Neural progenitor cell (in vitro differentiated cells): ENCODE results near the gene STN1. TPM values are rescaled to one million over a fixed set of nuclear protein-coding genes. Genes with fewer than 3 reads are reported as not detected.

Experiments
- DNase-seq: peaks from one replicate; pipeline ENCODE4 v3.0.0-alpha.2; 2016; ENCODE audit warnings: low spot score
- H2AFZ ChIP-seq: fragments of 200-600 bp; sonication (generic); replicated peaks from 2 replicates; pipeline ENCODE4 v1.6.1; 2016; ENCODE audit warnings: antibody characterized with exemption
- H3F3A ChIP-seq: fragments of 200-600 bp; sonication (generic); 2 replicates; pipeline ENCODE4 v1.6.1; 2016; ENCODE audit warnings: antibody characterized with exemption, low read depth
- H3K27ac ChIP-seq: fragments of 200-600 bp; sonication (generic); 2 replicates; pipeline ENCODE4 v1.5.1; 2016; ENCODE audit warnings: mild to moderate bottlenecking
- H3K27me3 ChIP-seq: fragments of 200-600 bp; sonication (generic); 2 replicates; pipeline ENCODE4 v1.6.1; 2016; ENCODE audit warnings: mild to moderate bottlenecking, moderate library complexity
- H3K36me3 ChIP-seq: fragments of 200-600 bp; sonication (generic); 2 replicates; pipeline ENCODE4 v1.5.1; 2016
- H3K4me1 ChIP-seq: fragments of 200-600 bp; sonication (generic); 2 replicates; pipeline ENCODE4 v1.6.1; 2016; ENCODE audit warnings: mixed run types
- H3K4me2 ChIP-seq: fragments of 200-600 bp; sonication (generic); 2 replicates; pipeline ENCODE4 v1.6.1; 2016
- H3K4me3 ChIP-seq: fragments of 200-600 bp; sonication (generic); 2 replicates; pipeline ENCODE4 v1.5.1; 2016
- H3K79me2 ChIP-seq: fragments of 200-600 bp; sonication (generic); 2 replicates; pipeline ENCODE4 v1.6.1; 2016; ENCODE audit warnings: low read depth
- H3K9ac ChIP-seq: fragments of 200-600 bp; sonication (generic); 2 replicates; pipeline ENCODE4 v1.6.1; 2016
- H3K9me3 ChIP-seq: fragments of 200-600 bp; sonication (generic); 2 replicates; pipeline ENCODE4 v1.5.1; 2016; ENCODE audit warnings: low read depth
- H4K20me1 ChIP-seq: fragments of 200-600 bp; sonication (generic); 2 replicates; pipeline ENCODE4 v1.6.1; 2016; ENCODE audit warnings: low read depth
- H3K27ac Mint-ChIP-seq: 3 replicates; pipeline ENCODE4 v1.8.0; 2021; ENCODE audit warnings: mixed read lengths
- H3K27me3 Mint-ChIP-seq: 2 replicates; pipeline ENCODE4 v1.8.0; 2022; ENCODE audit warnings: low read depth, mild to moderate bottlenecking, inconsistent platforms, moderate library complexity, mixed read lengths; ENCODE audit not compliant: insufficient read depth
- H3K36me3 Mint-ChIP-seq: 3 replicates; pipeline ENCODE4 v1.8.0; 2021; ENCODE audit warnings: mixed read lengths
- H3K4me1 Mint-ChIP-seq: 3 replicates; pipeline ENCODE4 v1.8.0; 2021; ENCODE audit warnings: mixed read lengths
- H3K4me3 Mint-ChIP-seq: 3 replicates; pipeline ENCODE4 v1.8.0; 2021; ENCODE audit warnings: mild to moderate bottlenecking, moderate library complexity, mixed read lengths
- H3K9me3 Mint-ChIP-seq: 3 replicates; pipeline ENCODE4 v1.8.0; 2020; ENCODE audit warnings: mixed read lengths
- EZH2 ChIP-seq: fragments of 200-600 bp; sonication (generic); IDR thresholded peaks from 2 replicates; pipeline ENCODE4 v1.6.1; 2017; ENCODE audit warnings: antibody characterized with exemption, mild to moderate bottlenecking, moderate library complexity
- EZH2phosphoT487 ChIP-seq: fragments of 200-600 bp; sonication (generic); IDR thresholded peaks from 2 replicates; pipeline ENCODE4 v1.6.1; 2017; ENCODE audit warnings: antibody characterized with exemption
- total RNA-seq: library from RNA; depleted of rRNA; stranded (reverse); fragments of >200 nt; gene quantifications from 2 replicates; pipeline ENCODE4 v1.2.3, GENCODE V29; 2015; ENCODE audit warnings: low replicate concordance
- TF ChIP-seq, protein P1 (sequence below): fragments of 200-600 bp; sonication (generic); IDR thresholded peaks from 2 replicates; pipeline ENCODE4 v1.5.1; 2017; ENCODE audit warnings: antibody characterized with exemption, mild to moderate bottlenecking

STN1 gene
- total RNA-seq, 1 donor from 2014 or later: 32.0 TPM

DNA sequence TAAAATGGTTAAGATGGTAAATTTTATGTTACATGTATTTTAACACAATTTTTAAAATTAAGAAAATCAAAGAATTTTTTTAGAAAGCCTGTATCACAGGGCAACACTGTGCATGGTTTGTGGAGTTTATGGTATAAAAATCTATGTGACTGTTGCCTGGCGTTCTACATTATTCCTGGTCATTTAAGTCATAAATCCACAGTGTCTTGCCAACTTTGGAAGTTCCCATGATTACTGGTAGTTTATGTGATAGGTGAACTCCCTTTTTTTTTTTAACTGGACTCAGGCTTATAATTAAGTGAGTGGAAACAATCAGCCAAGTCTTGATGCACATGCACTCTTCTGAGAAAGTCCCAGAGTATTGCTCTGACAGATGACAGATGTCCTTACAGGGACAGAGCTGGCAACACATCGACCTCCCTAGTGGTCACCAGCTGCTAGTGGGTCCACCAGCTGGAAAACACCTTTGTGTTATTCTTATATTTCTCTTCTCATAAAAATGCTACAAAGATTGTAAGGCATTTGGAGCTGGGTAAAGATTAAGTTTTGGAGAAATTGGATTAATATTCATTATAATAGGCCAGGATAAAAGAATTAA lies 8.8 kb upstream of the STN1 start:
- H3K9me3 ChIP-seq: no peaks in the 10 kb centered on the region
- Mint-ChIP-seq H3K36me3 (no peaks in the 10 kb centered on the region), H3K4me1 (peaks cover 4% of the 10 kb centered on the region), H3K9me3 (no peaks in the 10 kb centered on the region), H3K4me3 (no peak overlapping the region), H3K27me3 (peaks cover 2% of the 10 kb centered on the region), H3K27ac (no peak overlapping the region)
- no peaks in the 10 kb centered on the region for H4K20me1 ChIP-seq
- H3K4me3 ChIP-seq: no peak overlapping the region
- no peak overlapping the region for H2AFZ ChIP-seq
- no peaks in the 10 kb centered on the region for H3K79me2 ChIP-seq
- no peaks in the 10 kb centered on the region for H3F3A ChIP-seq
- no peak overlapping the region for H3K4me2 ChIP-seq
- TF ChIP-seq, protein P1, sequence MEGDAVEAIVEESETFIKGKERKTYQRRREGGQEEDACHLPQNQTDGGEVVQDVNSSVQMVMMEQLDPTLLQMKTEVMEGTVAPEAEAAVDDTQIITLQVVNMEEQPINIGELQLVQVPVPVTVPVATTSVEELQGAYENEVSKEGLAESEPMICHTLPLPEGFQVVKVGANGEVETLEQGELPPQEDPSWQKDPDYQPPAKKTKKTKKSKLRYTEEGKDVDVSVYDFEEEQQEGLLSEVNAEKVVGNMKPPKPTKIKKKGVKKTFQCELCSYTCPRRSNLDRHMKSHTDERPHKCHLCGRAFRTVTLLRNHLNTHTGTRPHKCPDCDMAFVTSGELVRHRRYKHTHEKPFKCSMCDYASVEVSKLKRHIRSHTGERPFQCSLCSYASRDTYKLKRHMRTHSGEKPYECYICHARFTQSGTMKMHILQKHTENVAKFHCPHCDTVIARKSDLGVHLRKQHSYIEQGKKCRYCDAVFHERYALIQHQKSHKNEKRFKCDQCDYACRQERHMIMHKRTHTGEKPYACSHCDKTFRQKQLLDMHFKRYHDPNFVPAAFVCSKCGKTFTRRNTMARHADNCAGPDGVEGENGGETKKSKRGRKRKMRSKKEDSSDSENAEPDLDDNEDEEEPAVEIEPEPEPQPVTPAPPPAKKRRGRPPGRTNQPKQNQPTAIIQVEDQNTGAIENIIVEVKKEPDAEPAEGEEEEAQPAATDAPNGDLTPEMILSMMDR: peak; percentile 17
- TF ChIP-seq EZH2: no peak
- DNase-seq: no peak
- H3K9ac ChIP-seq: no peak overlapping the region
- H3K27ac ChIP-seq: no peak overlapping the region
- peaks cover 8% of the 10 kb centered on the region for H3K4me1 ChIP-seq
- no peaks in the 10 kb centered on the region for H3K27me3 ChIP-seq
- no peaks in the 10 kb centered on the region for H3K36me3 ChIP-seq

DNA sequence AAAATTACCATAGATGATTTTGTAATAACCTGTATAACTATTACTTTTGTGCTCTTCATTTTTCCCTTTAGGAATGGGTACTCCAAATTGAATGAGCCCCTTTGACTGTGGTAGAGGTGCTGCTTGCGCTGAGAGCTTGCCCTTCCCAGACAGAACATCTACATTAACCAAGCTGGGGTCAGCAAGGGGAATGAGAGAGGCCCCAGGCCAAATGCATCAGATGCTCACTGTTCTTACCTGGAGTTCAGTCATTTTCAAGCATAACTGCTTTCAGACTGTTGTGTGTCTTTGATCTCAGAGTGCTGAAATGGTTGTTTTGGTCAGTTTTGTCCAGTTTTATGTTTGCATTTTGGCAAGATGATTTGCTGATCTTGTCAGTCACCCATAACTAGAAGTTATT lies 7.6 kb upstream of the STN1 start:
- peaks cover 4% of the 10 kb centered on the region for H3K4me1 Mint-ChIP-seq
- no peak overlapping the region for H3K4me2 ChIP-seq
- no peak overlapping the region for H2AFZ ChIP-seq
- no peak overlapping the region for H3K4me3 Mint-ChIP-seq
- H3K4me3 ChIP-seq: no peak overlapping the region
- no peaks in the 10 kb centered on the region for H3K36me3 Mint-ChIP-seq
- H3K27ac ChIP-seq: no peak overlapping the region
- H3K4me1 ChIP-seq: peaks cover 13% of the 10 kb centered on the region
- no peak overlapping the region for H3K27ac Mint-ChIP-seq
- H3K36me3 ChIP-seq: no peaks in the 10 kb centered on the region
- DNase-seq: no peak
- peaks cover 2% of the 10 kb centered on the region for H3K27me3 Mint-ChIP-seq
- no peaks in the 10 kb centered on the region for H3K9me3 ChIP-seq
- no peaks in the 10 kb centered on the region for H3K79me2 ChIP-seq
- TF ChIP-seq EZH2 (no peak), EZH2phosphoT487 (no peak)
- TF ChIP-seq, protein P1: no peak
- no peaks in the 10 kb centered on the region for H3K27me3 ChIP-seq
- no peak overlapping the region for H3K9ac ChIP-seq
- H3K9me3 Mint-ChIP-seq: no peaks in the 10 kb centered on the region
- no peaks in the 10 kb centered on the region for H4K20me1 ChIP-seq
- H3F3A ChIP-seq: no peaks in the 10 kb centered on the region

DNA sequence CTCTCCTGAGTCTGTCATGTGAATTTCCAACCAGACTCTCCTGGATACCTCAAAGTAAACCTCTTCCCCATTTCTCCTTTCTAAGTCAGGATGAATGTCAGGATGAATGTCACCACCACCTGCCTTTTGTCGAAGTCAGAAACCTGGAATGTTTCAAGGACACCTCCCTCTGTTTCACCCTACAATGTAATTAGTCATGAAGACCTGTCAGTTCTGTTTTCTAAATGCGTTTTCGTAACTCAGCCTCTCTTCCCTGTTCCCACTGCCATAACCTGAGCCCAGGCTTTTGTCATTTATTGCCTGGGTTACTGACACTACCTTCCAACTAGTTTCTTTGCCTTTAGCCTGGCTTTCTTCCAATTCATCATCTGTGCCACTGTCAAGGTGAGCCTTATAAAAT lies 5.5 kb upstream of the STN1 start:
- no peak overlapping the region for H3K4me3 Mint-ChIP-seq
- peaks cover 7% of the 10 kb centered on the region for H3F3A ChIP-seq
- peaks cover 5% of the 10 kb centered on the region for H3K27me3 Mint-ChIP-seq
- H3K36me3 ChIP-seq: no peaks in the 10 kb centered on the region
- peaks cover 7% of the 10 kb centered on the region for H3K4me1 Mint-ChIP-seq
- H3K79me2 ChIP-seq: no peaks in the 10 kb centered on the region
- no peaks in the 10 kb centered on the region for H4K20me1 ChIP-seq
- H3K27me3 ChIP-seq: no peaks in the 10 kb centered on the region
- TF ChIP-seq, protein P1: no peak
- TF ChIP-seq EZH2 (no peak), EZH2phosphoT487 (no peak)
- H3K4me2 ChIP-seq: no peak overlapping the region
- H3K9me3 Mint-ChIP-seq: no peaks in the 10 kb centered on the region
- H2AFZ ChIP-seq: no peak overlapping the region
- no peak overlapping the region for H3K27ac ChIP-seq
- no peak overlapping the region for H3K4me3 ChIP-seq
- peaks cover 11% of the 10 kb centered on the region for H3K4me1 ChIP-seq
- DNase-seq: no peak
- H3K9ac ChIP-seq: no peak overlapping the region
- H3K9me3 ChIP-seq: no peaks in the 10 kb centered on the region
- no peaks in the 10 kb centered on the region for H3K36me3 Mint-ChIP-seq
- H3K27ac Mint-ChIP-seq: no peak overlapping the region
